Left lung (tissue), 10 donors: ENCODE data around the gene CAMK2A. TPM values are rescaled to one million over a fixed set of nuclear protein-coding genes. Genes with fewer than 3 reads are reported as not detected.

Source experiments
- ATAC-seq: fragments of 200-7000 bp; cut with Tn5 transposase; one replicate; pipeline ENCODE4 v1.9.1; 2020; ENCODE audit warnings: moderate library complexity
- DNase-seq, 4 donors: peaks; one replicate each; pipeline ENCODE4 v3.0.0-alpha.2; 2013 to 2020
- H3K27ac ChIP-seq, 2 donors: fragments of 200-600 bp; sonication (generic) in 1 of 2; one replicate each; pipeline versions ENCODE4 v1.5.0 to v1.8.0; 2020 to 2021
- H3K27me3 ChIP-seq, 2 donors: fragments of 200-600 bp; sonication (generic) in 1 of 2; one replicate each; pipeline versions ENCODE4 v1.5.0 to v1.8.0; 2020 to 2021
- H3K36me3 ChIP-seq, 2 donors: fragments of 200-600 bp; sonication (generic) in 1 of 2; one replicate each; pipeline versions ENCODE4 v1.5.0 to v1.8.0; 2020 to 2021
- H3K4me1 ChIP-seq, 2 donors: fragments of 200-600 bp; one replicate each; pipeline ENCODE4 v1.8.0; 2021
- H3K4me3 ChIP-seq, 2 donors: fragments of 200-600 bp; sonication (generic) in 1 of 2; one replicate each; pipeline versions ENCODE4 v1.5.0 to v1.8.0; 2020 to 2021; ENCODE audit warnings: mild to moderate bottlenecking in 1 of 2
- H3K9me3 ChIP-seq, 2 donors: fragments of 200-600 bp; sonication (generic) in 1 of 2; one replicate each; pipeline versions ENCODE4 v1.5.0 to v1.8.0; 2020 to 2021
- intact Hi-C, 2 donors: fragments of 100-400 bp; cut with DNase I; formaldehyde crosslinking; loops; one replicate each; pipeline versions ENCODE4 v1.11.2 to v1.14.2; 2022
- polyA plus RNA-seq, 6 donors: library from polyadenylated mRNA; unstranded; fragments of 120-200 nt; gene quantifications; one replicate each; pipeline ENCODE4 v1.2.1, GENCODE V29; 2013; ENCODE audit not compliant: insufficient read length in 6 of 6
- total RNA-seq, 2 donors: library from RNA; stranded (reverse); fragmentation: NEBNext Ultra II Directional; extraction: Animal tissue kit (Norgen Biotek cat#: 25700); gene quantifications; one replicate each; pipeline ENCODE4 v1.2.1, GENCODE V29; 2021
- TF ChIP-seq, protein P1 (sequence below), 2 donors: fragments of 200-600 bp; sonication (generic) in 1 of 2; IDR thresholded peaks; one replicate each; pipeline versions ENCODE4 v1.5.0 to v1.8.0; 2021; ENCODE audit warnings: antibody characterized with exemption in 2 of 2
- donor health status: DM: no; HTN: yes; CAD: no.
- donor health status: DM: no; HTN: no; CAD: no.

The CAMK2A gene
- total and polyA plus RNA-seq, 8 donors, result 0.64 to 5.8 (median 4.7) TPM

- Histone ChIP-seq H3K27me3 (peaks cover 0 to 28% of the 10 kb centered on the region in 2 donors), H3K27ac (no peak overlapping the region), H3K4me1 (no peaks in the 10 kb centered on the region), H3K36me3 (no peaks in the 10 kb centered on the region), H3K4me3 (no peak overlapping the region), H3K9me3 (no peaks in the 10 kb centered on the region)
- TF ChIP-seq, protein P1, sequence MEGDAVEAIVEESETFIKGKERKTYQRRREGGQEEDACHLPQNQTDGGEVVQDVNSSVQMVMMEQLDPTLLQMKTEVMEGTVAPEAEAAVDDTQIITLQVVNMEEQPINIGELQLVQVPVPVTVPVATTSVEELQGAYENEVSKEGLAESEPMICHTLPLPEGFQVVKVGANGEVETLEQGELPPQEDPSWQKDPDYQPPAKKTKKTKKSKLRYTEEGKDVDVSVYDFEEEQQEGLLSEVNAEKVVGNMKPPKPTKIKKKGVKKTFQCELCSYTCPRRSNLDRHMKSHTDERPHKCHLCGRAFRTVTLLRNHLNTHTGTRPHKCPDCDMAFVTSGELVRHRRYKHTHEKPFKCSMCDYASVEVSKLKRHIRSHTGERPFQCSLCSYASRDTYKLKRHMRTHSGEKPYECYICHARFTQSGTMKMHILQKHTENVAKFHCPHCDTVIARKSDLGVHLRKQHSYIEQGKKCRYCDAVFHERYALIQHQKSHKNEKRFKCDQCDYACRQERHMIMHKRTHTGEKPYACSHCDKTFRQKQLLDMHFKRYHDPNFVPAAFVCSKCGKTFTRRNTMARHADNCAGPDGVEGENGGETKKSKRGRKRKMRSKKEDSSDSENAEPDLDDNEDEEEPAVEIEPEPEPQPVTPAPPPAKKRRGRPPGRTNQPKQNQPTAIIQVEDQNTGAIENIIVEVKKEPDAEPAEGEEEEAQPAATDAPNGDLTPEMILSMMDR (IDR thresholded peaks at IDR 0.05), result no peak
- DNase-seq (peak in 1 of 4 donors; percentile 56), ATAC-seq (no peak)
- intact Hi-C loops, result no loop called here
Observed at GRCh38 chr5:150208187-150209098, 81.1 kb downstream of the CAMK2A start.

- Histone ChIP-seq H3K9me3 (no peaks in the 10 kb centered on the region), H3K27me3 (peaks cover 0 to 28% of the 10 kb centered on the region in 2 donors), H3K4me1 (no peaks in the 10 kb centered on the region), H3K27ac (no peak overlapping the region), H3K36me3 (no peaks in the 10 kb centered on the region), H3K4me3 (no peak overlapping the region)
- TF ChIP-seq, protein P1 (IDR thresholded peaks at IDR 0.05), result no peak
- no peak for ATAC-seq
- DNase-seq, result peak in 1 of 4 donors; percentile 53
- intact Hi-C loops, result no loop called here
Observed at GRCh38 chr5:150206779-150207115, 82.8 kb downstream of the CAMK2A start.

- no peak overlapping the region for H3K4me3 ChIP-seq
- DNase-seq (peak in 1 of 4 donors; percentile 47), ATAC-seq (no peak)
- peaks cover 0 to 28% of the 10 kb centered on the region in 2 donors for H3K27me3 ChIP-seq
- H3K9me3 ChIP-seq, result no peaks in the 10 kb centered on the region
- no peaks in the 10 kb centered on the region for H3K4me1 ChIP-seq
- TF ChIP-seq, protein P1 (IDR thresholded peaks at IDR 0.05), result no peak
- intact Hi-C loops, result no loop called here
- no peak overlapping the region for H3K27ac ChIP-seq
- no peaks in the 10 kb centered on the region for H3K36me3 ChIP-seq
Observed at GRCh38 chr5:150206098-150206778, 83.3 kb downstream of the CAMK2A start.

DNA sequence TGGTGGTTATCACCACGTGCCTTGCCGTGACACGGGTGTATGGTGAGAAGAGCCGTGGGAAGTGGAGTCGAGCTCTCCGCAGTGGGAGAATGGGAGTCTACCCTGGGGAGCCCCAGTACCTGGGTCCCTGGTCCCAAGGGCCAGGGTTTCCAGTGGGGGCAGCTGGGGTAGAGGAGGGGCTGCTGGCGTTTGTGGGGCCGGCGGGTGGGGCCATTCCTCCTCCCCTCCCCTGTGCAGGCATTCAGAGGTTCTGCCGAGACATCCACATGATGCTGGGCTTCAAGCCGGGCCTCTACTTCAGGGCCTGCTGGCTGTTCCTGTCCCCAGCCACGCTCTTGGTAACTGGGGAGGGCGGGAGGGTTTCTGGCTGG is 85.0 kb downstream of the CAMK2A start:
- TF ChIP-seq, protein P1 (IDR thresholded peaks at IDR 0.05), result no peak
- Histone ChIP-seq H3K9me3 (no peaks in the 10 kb centered on the region), H3K27ac (no peak overlapping the region), H3K4me1 (no peaks in the 10 kb centered on the region), H3K27me3 (peaks cover 0 to 24% of the 10 kb centered on the region in 2 donors), H3K36me3 (no peaks in the 10 kb centered on the region), H3K4me3 (no peak overlapping the region)
- ATAC-seq (no peak), DNase-seq (no peak)
- intact Hi-C loops, result no loop called here
